ENCODE measurements around the gene CAMLG. TPM values are rescaled to one million over a fixed set of nuclear protein-coding genes. Genes with fewer than 3 reads are reported as not detected.
A peak's percentile ranks its signal among the peaks of the same experiment; 100 is the strongest.

CAMLG gene
- polyA plus RNA-seq, 3 donors, result 17.5 to 20.8 (median 17.8) TPM

DNA sequence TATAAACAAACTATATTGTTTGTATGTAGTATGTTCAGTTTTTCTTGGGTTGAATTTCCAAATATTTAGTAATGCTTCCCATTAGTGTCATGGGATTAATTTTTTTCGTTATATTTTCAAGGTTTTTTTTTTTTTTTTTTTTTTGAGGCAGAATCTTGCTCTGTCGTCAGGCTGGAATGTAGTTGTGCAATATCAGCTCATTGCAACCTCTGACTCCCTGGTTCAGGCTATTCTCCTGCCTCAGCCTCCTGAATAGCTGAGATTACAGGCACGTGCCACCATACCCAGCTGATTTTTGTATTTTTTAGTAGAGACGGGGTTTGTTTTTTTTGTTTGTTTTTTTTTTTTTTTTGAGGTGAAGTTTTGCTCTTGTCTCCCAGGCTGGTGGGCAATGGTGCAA, 30.9 kb downstream of the CAMLG start:
- Histone ChIP-seq H3K4me2 (replicated peaks; ENCODE audit: extremely low read depth, low read length, poor library complexity, severe bottlenecking) (no peak overlapping the region), H3K36me3 (replicated peaks in 1 of 2; ENCODE audit: control insufficient read depth in 1 of 2, insufficient read depth in 2 of 2, low read length in 2 of 2) (peaks cover 78 to 98% of the 10 kb centered on the region in 2 donors), H3K79me2 (ENCODE audit: insufficient read depth, low read length) (peaks cover 7% of the 10 kb centered on the region), H3K27me3 (ENCODE audit: control insufficient read depth in 2 of 2, insufficient read depth in 2 of 2, low read length in 2 of 2) (no peaks in the 10 kb centered on the region), H3K9me3 (replicated peaks in 1 of 2; ENCODE audit: control insufficient read depth in 1 of 2, insufficient read depth in 1 of 2, low read length in 2 of 2) (no peaks in the 10 kb centered on the region), H2AFZ (ENCODE audit: insufficient read depth, low read depth, low read length, poor library complexity, severe bottlenecking) (no peak overlapping the region), H4K20me1 (ENCODE audit: insufficient read depth, low read length) (no peaks in the 10 kb centered on the region), H3K4me3 (replicated peaks in 1 of 3; ENCODE audit: low read depth in 2 of 3, low read length in 3 of 3) (no peak overlapping the region), H3K27ac (ENCODE audit: low read depth in 1 of 2, low read length in 2 of 2) (no peak overlapping the region), H3K4me1 (ENCODE audit: control insufficient read depth in 1 of 2, insufficient read depth in 2 of 2, low read length in 2 of 2) (peaks cover 0 to 4% of the 10 kb centered on the region in 2 donors), H3K9ac (ENCODE audit: insufficient read depth, low read length, poor library complexity, severe bottlenecking) (no peak overlapping the region)
- Mint-ChIP-seq H3K27ac (no peak overlapping the region), H3K27me3 (ENCODE audit: low read depth in 3 of 3) (no peaks in the 10 kb centered on the region), H3K9me3 (no peaks in the 10 kb centered on the region), H3K36me3 (peaks cover 64 to 93% of the 10 kb centered on the region in 2 donors), H3K4me1 (peaks cover 4% of the 10 kb centered on the region), H3K4me3 (no peak overlapping the region)
- intact Hi-C loops (cut with micrococcal nuclease), result no loop called here
- no CpG with 5 or more reads among the region's 4 CpGs for WGBS (ENCODE audit: insufficient coverage)
- no peak for TF ChIP-seq CTCF (IDR thresholded peaks at IDR 0.05)
- DNase-seq, result no peak

DNA sequence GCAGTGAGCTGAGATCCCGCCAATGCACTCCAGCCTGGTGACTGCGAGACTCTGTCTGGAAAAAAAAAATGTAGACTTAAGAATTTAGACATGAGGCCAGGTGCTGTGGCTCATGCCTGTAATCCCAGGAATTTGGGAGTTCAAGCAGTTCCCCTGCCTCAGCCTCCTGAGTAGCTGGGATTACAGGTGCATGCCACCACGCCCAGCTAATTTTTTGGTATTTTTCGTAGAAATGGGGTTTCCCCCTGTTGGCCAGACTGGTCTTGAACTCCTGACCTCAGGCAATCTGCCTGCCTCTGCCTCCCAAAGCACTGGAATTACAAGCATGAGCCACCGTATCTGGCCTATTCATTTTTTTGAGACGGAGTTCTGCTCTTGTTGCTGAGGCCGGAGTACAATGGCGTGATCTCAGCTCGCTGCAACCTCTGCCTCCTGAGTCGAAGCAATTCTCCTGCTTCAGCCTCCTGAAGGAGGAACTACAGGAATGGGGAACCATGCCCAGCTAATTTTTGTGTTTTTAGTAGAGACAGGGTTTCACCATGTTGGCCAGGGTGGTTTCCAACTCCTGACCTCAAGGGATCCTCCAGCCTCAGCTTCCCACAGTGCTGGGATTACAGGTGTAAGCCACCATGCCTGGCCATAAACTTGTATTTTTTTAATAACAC, 34.2 kb downstream of the CAMLG start:
- Histone ChIP-seq H3K4me2 (replicated peaks; ENCODE audit: extremely low read depth, low read length, poor library complexity, severe bottlenecking) (no peak overlapping the region), H3K9me3 (replicated peaks in 1 of 2; ENCODE audit: control insufficient read depth in 1 of 2, insufficient read depth in 1 of 2, low read length in 2 of 2) (no peaks in the 10 kb centered on the region), H3K27ac (ENCODE audit: low read depth in 1 of 2, low read length in 2 of 2) (peak overlapping the region in 1 of 2 donors; percentile 48), H3K36me3 (replicated peaks in 1 of 2; ENCODE audit: control insufficient read depth in 1 of 2, insufficient read depth in 2 of 2, low read length in 2 of 2) (peaks cover 72 to 94% of the 10 kb centered on the region in 2 donors), H4K20me1 (ENCODE audit: insufficient read depth, low read length) (no peaks in the 10 kb centered on the region), H3K4me3 (replicated peaks in 1 of 3; ENCODE audit: low read depth in 2 of 3, low read length in 3 of 3) (no peak overlapping the region), H3K79me2 (ENCODE audit: insufficient read depth, low read length) (no peaks in the 10 kb centered on the region), H3K9ac (ENCODE audit: insufficient read depth, low read length, poor library complexity, severe bottlenecking) (no peak overlapping the region), H2AFZ (ENCODE audit: insufficient read depth, low read depth, low read length, poor library complexity, severe bottlenecking) (no peak overlapping the region), H3K4me1 (ENCODE audit: control insufficient read depth in 1 of 2, insufficient read depth in 2 of 2, low read length in 2 of 2) (peaks cover 4 to 9% of the 10 kb centered on the region in 2 donors), H3K27me3 (ENCODE audit: control insufficient read depth in 2 of 2, insufficient read depth in 2 of 2, low read length in 2 of 2) (no peaks in the 10 kb centered on the region)
- TF ChIP-seq CTCF (IDR thresholded peaks at IDR 0.05), result no peak
- DNase-seq, result peak in 1 of 3 donors; percentile 9
- intact Hi-C loops (cut with micrococcal nuclease), result no loop called here
- H3K9me3 Mint-ChIP-seq, result no peaks in the 10 kb centered on the region
- peaks cover 64 to 88% of the 10 kb centered on the region in 2 donors for H3K36me3 Mint-ChIP-seq
- H3K4me1 Mint-ChIP-seq, result peaks cover 9% of the 10 kb centered on the region
- no peak overlapping the region for H3K4me3 Mint-ChIP-seq
- H3K27me3 Mint-ChIP-seq (ENCODE audit: low read depth in 3 of 3), result peaks cover 0 to 1% (median 0%) of the 10 kb centered on the region in 3 donors
- H3K27ac Mint-ChIP-seq, result peak overlapping the region in 3 of 7 donors; percentile 51 to 78 (median 70)
- WGBS (ENCODE audit: insufficient coverage), result 88% methylated on average over 4 of the region's 10 CpGs
